ENCODE results near the gene CCL22.
"Not testable (repeated sequence)": the region's sequence is repeated elsewhere in the genome, so short reads cannot be mapped to it uniquely, and the experiment has no call there.

CCL22 gene

DNA sequence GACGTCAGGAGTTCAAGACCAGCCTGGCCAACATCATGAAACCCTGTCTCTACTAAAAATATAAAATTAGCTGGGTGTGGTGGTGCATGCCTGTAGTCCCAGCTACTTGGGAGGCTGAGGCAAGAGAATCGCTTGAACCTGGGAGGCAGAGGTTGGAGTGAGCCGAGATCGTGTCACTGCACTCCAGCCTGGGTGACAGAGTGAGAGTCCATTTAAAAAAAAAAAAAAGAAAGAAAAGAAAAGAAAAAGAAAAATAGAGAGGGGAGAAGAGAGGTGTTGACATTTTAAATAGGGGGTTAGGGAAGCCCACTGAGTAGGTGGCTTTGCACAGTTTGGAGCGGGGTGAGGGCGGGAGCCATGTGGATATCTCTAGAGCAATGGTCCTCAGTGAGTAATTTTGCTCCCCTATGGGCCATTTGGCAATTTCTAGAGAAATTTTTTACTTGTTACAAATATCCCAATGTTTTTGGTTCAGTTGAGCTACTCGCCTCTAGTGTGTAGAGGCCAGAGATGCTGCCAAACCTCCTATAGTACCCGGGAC is 16.4 kb downstream of the CCL22 start:
- DNase-seq (ENCODE audit: low read depth, low spot score): not testable (repeated sequence)

DNA sequence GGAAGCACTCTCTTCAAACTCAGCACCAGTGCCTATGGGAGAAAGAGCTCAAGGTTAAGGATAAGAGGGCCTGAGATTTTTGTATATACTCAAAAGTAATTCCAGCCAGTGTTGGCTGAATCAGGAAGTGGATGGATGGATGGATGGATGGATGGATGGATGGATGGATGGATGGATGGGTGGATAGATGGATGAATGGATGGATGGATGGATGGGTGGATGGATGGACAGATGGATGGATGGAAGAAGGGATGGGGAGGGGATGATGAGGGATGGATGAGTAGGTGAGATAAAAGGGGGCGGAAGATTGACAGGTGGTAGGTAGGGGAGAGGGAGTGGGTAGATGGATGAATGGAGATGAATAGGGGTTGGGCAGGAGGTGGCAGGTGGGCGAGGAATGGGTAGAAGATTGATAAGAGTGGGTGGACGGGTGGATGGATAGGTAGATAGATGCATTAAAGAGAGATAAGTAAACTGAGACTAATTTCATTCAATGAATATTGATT is 17.8 kb downstream of the CCL22 start:
- no peak for DNase-seq (ENCODE audit: low read depth, low spot score)

GRCh38 chr16:57377080-57377841 is 18.7 kb downstream of the CCL22 start:
- peak; percentile 79 for DNase-seq (ENCODE audit: low read depth, low spot score)

DNA sequence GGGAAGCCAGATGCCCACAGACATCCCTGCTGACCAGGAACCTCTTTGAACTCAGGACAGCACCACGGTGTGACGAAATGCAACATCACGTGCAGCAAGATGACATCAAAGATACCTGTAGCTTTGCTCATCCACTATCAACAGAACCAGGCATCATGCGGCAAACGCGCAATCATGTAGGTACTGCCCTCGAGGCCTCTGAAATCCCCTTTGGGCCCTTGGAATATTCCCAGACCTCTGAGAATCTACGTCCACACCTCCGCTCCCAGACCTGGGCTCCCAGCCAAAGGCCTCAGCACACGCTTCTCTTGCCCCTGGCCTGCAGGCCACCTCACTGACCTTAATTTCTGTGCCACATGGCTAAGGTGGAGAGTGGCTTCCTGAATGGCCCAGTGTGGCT is 21.0 kb downstream of the CCL22 start:
- peak; percentile 26 for DNase-seq (ENCODE audit: low read depth, low spot score)

GRCh38 chr16:57380671-57381462 is 22.3 kb downstream of the CCL22 start:
- DNase-seq (ENCODE audit: low read depth, low spot score): no peak

DNA sequence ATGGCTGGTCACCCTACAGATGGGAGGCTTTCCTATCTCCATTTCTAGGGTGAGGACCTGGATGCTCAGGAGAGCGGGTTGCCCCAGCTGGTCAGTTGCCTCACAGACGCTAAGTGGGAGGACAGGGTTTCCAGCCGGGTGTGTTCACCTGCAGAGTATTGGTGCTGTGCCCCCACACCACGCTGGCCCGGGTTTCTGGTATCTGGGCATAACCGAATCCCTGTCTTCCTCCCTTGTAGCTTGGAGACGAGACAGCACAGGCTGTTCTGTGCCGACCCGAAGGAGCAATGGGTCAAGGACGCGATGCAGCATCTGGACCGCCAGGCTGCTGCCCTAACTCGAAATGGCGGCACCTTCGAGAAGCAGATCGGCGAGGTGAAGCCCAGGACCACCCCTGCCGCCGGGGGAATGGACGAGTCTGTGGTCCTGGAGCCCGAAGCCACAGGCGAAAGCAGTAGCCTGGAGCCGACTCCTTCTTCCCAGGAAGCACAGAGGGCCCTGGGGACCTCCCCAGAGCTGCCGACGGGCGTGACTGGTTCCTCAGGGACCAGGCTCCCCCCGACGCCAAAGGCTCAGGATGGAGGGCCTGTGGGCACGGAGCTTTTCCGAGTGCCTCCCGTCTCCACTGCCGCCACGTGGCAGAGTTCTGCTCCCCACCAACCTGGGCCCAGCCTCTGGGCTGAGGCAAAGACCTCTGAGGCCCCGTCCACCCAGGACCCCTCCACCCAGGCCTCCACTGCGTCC is 23.4 kb downstream of the CCL22 start:
- no peak for DNase-seq (ENCODE audit: low read depth, low spot score)

DNA sequence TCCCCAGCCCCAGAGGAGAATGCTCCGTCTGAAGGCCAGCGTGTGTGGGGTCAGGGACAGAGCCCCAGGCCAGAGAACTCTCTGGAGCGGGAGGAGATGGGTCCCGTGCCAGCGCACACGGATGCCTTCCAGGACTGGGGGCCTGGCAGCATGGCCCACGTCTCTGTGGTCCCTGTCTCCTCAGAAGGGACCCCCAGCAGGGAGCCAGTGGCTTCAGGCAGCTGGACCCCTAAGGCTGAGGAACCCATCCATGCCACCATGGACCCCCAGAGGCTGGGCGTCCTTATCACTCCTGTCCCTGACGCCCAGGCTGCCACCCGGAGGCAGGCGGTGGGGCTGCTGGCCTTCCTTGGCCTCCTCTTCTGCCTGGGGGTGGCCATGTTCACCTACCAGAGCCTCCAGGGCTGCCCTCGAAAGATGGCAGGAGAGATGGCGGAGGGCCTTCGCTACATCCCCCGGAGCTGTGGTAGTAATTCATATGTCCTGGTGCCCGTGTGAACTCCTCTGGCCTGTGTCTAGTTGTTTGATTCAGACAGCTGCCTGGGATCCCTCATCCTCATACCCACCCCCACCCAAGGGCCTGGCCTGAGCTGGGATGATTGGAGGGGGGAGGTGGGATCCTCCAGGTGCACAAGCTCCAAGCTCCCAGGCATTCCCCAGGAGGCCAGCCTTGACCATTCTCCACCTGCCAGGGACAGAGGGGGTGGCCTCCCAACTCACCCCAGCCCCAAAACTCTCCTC is 24.1 kb downstream of the CCL22 start:
- no peak for DNase-seq (ENCODE audit: low read depth, low spot score)

DNA sequence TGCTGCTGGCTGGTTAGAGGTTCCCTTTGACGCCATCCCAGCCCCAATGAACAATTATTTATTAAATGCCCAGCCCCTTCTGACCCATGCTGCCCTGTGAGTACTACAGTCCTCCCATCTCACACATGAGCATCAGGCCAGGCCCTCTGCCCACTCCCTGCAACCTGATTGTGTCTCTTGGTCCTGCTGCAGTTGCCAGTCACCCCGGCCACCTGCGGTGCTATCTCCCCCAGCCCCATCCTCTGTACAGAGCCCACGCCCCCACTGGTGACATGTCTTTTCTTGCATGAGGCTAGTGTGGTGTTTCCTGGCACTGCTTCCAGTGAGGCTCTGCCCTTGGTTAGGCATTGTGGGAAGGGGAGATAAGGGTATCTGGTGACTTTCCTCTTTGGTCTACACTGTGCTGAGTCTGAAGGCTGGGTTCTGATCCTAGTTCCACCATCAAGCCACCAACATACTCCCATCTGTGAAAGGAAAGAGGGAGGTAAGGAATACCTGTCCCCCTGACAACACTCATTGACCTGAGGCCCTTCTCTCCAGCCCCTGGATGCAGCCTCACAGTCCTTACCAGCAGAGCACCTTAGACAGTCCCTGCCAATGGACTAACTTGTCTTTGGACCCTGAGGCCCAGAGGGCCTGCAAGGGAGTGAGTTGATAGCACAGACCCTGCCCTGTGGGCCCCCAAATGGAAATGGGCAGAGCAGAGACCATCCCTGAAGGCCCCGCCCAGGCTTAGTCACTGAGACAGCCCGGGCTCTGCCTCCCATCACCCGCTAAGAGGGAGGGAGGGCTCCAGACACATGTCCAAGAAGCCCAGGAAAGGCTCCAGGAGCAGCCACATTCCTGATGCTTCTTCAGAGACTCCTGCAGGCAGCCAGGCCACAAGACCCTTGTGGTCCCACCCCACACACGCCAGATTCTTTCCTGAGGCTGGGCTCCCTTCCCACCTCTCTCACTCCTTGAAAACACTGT is 25.0 kb downstream of the CCL22 start:
- peak; percentile 75 for DNase-seq (ENCODE audit: low read depth, low spot score)

DNA sequence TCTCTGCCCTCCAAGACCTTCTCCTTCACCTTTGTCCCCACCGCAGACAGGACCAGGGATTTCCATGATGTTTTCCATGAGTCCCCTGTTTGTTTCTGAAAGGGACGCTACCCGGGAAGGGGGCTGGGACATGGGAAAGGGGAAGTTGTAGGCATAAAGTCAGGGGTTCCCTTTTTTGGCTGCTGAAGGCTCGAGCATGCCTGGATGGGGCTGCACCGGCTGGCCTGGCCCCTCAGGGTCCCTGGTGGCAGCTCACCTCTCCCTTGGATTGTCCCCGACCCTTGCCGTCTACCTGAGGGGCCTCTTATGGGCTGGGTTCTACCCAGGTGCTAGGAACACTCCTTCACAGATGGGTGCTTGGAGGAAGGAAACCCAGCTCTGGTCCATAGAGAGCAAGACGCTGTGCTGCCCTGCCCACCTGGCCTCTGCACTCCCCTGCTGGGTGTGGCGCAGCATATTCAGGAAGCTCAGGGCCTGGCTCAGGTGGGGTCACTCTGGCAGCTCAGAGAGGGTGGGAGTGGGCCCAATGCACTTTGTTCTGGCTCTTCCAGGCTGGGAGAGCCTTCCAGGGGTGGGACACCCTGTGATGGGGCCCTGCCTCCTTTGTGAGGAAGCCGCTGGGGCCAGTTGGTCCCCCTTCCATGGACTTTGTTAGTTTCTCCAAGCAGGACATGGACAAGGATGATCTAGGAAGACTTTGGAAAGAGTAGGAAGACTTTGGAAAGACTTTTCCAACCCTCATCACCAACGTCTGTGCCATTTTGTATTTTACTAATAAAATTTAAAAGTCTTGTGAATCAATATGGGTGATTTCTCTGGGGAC is 25.9 kb downstream of the CCL22 start:
- no peak for DNase-seq (ENCODE audit: low read depth, low spot score)

DNA sequence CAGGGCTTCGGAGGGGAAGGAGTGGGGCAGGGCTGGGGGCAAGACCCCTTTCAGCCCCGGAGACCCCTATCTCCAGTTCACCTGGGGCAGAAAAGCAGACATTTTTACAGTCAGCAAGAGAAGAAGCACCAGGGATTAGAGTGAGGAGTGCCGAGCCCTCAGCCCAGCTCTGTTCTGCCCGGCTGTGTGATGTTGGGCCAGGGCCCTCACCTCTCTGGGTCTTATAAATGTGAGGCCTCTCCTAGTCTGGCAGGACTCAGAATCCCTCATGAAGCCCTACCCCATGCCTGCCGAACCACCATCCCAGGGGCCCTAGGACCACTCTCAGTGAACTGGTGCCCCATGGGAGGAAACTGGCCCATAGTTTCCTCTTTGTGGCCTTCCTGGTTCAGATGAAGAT is 26.5 kb downstream of the CCL22 start:
- no peak for DNase-seq (ENCODE audit: low read depth, low spot score)

- DNase-seq (ENCODE audit: low read depth, low spot score): no peak
These were observed 27.9 kb downstream of the CCL22 start for GRCh38 chr16:57386381-57386951.

- no peak for DNase-seq (ENCODE audit: low read depth, low spot score)
These were observed 29.2 kb downstream of the CCL22 start for GRCh38 chr16:57387598-57388354.

GRCh38 chr16:57388359-57389086 is 29.9 kb downstream of the CCL22 start:
- DNase-seq (ENCODE audit: low read depth, low spot score): no peak

GRCh38 chr16:57389087-57389468 is 30.5 kb downstream of the CCL22 start:
- no peak for DNase-seq (ENCODE audit: low read depth, low spot score)

GRCh38 chr16:57390636-57391295 is 32.2 kb downstream of the CCL22 start:
- DNase-seq (ENCODE audit: low read depth, low spot score): no peak

DNA sequence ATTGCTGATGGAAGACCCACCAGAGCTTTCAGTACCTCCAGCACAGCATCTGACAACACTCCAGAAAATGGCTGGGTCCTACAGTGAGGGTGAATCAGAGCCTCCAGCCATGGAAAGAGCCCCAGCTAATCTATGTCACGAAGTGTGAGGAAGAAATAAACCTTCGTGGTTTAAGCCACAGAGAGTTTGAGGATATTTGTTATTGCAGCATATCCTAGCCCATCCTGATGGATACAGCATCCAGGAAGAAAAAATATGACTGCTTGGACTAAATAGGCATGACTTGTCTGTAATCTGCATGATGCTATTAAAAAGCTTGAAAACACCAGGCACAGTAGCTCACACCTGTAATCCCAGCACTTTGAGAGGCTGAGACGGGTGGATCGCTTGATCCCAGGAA is 32.7 kb downstream of the CCL22 start:
- no peak for DNase-seq (ENCODE audit: low read depth, low spot score)

- DNase-seq (ENCODE audit: low read depth, low spot score): no peak
These were observed 33.1 kb downstream of the CCL22 start for GRCh38 chr16:57391708-57392107.
